ENCODE results near the gene KRTAP10-6.
"Not testable (repeated sequence)": the region's sequence is repeated elsewhere in the genome, so short reads cannot be mapped to it uniquely, and the experiment has no call there.

Gene KRTAP10-6

DNA sequence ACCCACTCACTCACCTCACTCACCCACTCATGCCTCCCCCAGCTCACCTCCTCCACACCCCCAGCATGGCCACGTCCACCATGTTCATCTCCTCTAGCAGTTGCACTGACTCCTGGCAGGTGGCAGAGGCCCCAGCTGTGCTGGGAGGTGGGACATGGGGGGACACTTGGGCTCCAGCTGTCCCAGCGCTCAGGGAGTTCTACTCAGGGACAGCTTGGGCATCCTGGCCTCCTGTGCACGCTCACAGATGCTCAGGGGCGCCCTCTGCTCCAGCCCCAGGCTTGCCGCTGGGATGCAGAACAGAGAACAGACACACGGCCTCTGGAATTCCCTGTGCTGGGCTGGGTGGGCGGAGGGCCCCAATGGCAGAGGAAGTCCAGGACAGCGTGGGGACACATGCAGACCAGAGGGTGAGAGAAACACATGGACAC, 24.8 kb upstream of the KRTAP10-6 start:
- DNase-seq (ENCODE audit: low spot score), result no peak

GRCh38 chr21:44616591-44616926, 24.3 kb upstream of the KRTAP10-6 start:
- DNase-seq (ENCODE audit: low spot score), result no peak

DNA sequence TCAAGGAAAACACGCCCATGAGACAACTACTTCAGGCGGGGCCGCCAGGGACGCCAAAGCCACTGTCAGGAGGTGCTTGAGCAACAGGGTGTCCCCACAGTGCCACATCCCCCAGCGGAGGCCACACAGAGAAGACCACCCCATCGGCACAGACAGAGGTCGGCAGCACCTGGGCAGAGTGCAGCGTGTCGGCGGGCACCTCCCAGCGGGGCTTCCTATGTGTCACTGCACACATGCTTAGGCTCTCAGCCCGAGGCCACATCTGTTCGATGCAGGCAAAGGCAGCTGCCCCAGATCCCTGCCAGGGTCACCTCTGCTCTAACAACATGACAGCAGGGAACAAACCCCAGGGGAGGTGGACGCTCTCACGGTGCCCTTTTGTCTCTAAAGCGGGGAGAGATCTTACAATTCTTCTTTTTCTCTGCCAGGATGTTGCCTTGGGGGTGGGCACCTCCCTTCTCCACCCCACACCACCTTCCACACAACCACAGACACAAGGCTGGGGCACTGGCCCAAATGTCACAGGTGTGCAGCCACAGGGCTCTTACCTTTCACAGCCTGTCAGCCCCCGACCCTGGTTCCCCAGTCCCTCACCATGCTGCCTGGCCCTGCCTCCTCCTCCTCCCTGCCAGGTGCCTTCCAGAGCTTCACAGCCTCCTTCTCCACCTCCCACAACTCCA, 23.7 kb upstream of the KRTAP10-6 start:
- DNase-seq (ENCODE audit: low spot score), result no peak

DNA sequence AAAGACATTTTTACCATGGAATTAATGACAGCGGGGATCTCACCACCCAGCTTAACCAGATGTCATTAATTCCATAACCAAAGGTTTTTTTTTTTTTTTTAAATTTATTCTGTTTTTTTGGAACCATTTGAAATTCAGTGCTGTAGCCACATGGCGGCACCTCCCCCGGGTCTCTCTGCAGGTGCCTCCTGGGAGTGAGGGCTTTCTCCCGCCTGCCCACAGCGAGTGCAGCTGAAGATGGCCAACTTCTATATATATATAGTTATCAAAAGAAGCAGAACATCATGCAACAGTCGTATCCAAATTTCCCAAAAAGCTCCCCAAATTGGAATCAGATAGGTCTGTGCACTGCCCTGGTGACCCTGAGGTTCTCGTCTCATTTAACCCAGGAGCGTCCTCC, 23.2 kb upstream of the KRTAP10-6 start:
- DNase-seq (ENCODE audit: low spot score), result no peak

- DNase-seq (ENCODE audit: low spot score), result no peak
Measured at GRCh38 chr21:44614961-44615391, 22.7 kb upstream of the KRTAP10-6 start.

GRCh38 chr21:44614161-44614631, 21.9 kb upstream of the KRTAP10-6 start:
- DNase-seq (ENCODE audit: low spot score), result no peak

DNA sequence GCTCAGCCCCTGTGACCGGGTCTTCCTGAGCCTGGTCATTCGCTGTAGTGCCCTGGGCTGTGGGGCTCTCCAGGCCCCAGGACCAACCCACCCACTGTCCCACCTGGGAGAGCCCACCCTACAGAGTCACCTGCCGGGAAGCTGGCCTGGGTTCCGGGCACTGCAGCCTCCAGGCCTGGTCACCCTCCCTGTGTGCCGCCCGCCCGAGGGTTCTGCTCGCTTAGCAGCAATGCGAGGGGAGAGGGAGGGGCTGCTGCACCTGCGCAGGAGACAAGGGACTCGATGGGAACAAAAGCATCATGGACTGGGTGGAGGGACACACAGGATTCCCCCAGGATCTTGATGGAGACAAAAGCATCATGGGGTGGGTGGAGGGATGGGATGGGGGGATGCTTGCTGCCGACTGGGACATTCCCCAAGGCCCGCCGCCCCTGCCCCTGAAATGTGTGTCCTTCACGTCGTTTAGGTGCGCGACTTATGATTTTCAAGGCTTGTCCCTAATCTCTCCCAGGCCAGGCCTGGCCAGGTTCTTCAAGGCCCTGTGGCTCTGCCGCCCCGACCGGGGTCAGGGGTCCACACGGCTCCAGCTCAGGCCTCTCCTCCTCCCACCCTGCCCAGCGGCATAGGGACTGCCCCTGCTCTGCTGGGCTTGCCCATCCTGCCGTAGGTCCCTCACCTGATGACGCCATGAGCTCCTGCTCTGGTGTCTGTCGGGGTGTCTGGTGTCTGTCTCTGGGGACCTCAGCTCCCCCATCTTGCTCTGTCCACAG, 21.3 kb upstream of the KRTAP10-6 start:
- DNase-seq (ENCODE audit: low spot score), result no peak

GRCh38 chr21:44612669-44613229, 20.4 kb upstream of the KRTAP10-6 start:
- DNase-seq (ENCODE audit: low spot score), result no peak

DNA sequence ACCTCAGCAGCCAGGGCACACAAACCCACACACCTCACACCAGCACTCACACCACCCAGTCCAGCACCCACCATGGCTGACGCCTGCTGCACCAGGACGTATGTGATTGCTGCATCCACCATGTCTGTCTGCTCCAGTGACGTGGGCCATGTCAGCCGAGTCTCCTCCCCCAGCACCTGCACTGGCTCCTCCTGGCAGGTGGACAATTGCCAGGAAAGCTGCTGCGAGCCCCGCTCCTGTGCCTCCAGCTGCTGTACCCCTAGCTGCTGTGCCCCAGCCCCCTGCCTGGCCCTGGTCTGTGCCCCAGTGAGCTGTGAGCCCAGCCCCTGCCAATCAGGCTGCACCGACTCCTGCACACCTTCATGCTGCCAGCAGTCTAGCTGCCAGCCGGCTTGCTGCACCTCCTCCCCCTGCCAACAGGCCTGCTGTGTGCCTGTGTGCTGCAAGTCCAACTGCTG, 19.8 kb upstream of the KRTAP10-6 start, which contains the start of gene KRTAP10-8:
KRTAP10-8 (plus strand) TSS at position 51 of the 458 bp plus-strand sequence; CDS start at position 73, 22 bp downstream.
- no peak for DNase-seq (ENCODE audit: low spot score)

- DNase-seq (ENCODE audit: low spot score), result no peak
Measured at GRCh38 chr21:44611551-44611950, 19.2 kb upstream of the KRTAP10-6 start.

DNA sequence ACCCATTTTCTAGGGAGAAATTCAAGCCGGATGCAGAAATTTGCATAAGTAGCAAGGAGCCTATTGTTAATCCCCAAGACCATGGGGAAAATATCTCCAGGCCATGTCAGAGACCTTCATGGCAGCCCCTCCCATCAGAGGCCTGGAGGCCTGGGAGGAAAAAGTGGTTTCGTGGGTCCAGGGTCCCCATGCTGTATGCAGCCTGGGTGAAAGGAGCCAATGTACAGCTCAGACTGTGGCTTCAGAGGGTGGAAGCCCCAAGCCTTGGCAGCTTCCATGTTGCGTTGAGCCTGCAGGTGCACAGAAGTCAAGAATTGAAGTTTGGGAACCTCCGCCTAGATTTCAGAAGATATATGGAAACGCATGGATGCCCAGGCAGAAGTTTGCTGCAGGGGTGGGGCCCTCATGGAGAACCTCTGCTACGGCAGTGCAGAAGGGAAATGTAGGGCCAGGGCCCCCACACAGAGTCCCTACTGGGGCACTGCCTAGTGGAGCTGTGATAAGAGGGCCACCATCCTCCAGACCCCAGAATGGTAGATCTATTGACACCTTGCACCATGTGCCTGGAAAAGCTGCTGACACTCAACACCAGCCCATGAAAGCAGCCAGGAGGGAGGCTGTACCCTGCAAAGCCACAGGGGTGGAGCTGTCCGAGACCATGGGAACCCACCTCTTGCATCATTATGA, 18.0 kb upstream of the KRTAP10-6 start:
- not testable (repeated sequence) for DNase-seq (ENCODE audit: low spot score)

- no peak for DNase-seq (ENCODE audit: low spot score)
Measured at GRCh38 chr21:44609193-44609592, 16.9 kb upstream of the KRTAP10-6 start.

DNA sequence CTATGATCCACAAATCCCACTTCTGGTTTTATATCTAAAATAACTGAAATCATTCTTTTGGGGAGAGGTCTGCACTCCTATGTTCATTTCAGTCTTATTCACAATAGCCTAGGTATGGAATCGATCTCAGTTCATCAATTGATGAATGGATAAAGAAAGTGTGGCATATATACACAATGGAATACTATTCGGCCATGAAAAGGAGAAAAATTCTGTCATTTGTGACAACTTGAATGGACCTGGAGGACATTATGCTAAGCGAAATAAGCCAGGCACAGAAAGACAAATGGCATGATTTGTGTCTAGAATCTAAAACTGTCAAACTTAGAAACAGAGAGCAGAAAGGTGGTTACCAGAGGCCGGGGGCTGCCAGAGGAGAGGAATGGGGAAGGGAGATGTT, 14.2 kb upstream of the KRTAP10-6 start:
- no peak for DNase-seq (ENCODE audit: low spot score)

- DNase-seq (ENCODE audit: low spot score), result no peak
Measured at GRCh38 chr21:44603911-44604310, 11.6 kb upstream of the KRTAP10-6 start.

- DNase-seq (ENCODE audit: low spot score), result no peak
Measured at GRCh38 chr21:44603109-44603875, 11.0 kb upstream of the KRTAP10-6 start.

GRCh38 chr21:44602463-44602850, 10.2 kb upstream of the KRTAP10-6 start:
- no peak for DNase-seq (ENCODE audit: low spot score)

- DNase-seq (ENCODE audit: low spot score), result no peak
Measured at GRCh38 chr21:44601596-44602462, 9.5 kb upstream of the KRTAP10-6 start.

GRCh38 chr21:44601091-44601490, 8.8 kb upstream of the KRTAP10-6 start:
- not testable (repeated sequence) for DNase-seq (ENCODE audit: low spot score)

- DNase-seq (ENCODE audit: low spot score), result not testable (repeated sequence)
Measured at GRCh38 chr21:44600118-44600978, 8.0 kb upstream of the KRTAP10-6 start, which contains the start of gene KRTAP10-7. KRTAP10-7 (plus strand) TSS chr21:44600597; CDS start chr21:44600622, 25 bp downstream.
